K562 (cell line): ENCODE measurements around the gene FADS1. TPM values are rescaled to one million over a fixed set of nuclear protein-coding genes. Genes with fewer than 3 reads are reported as not detected.

ENCODE experiments used
- ARID3A ChIP-seq: IDR thresholded peaks from 2 replicates; pipeline ENCODE4 v1.6.1; 2012; ENCODE audit warnings: low read depth, low read length, improper control_type of control experiment, borderline replicate concordance
- CUX1 ChIP-seq: fragments of 200-800 bp; sonication (Bioruptor generic); IDR thresholded peaks from 2 replicates; pipeline ENCODE4 v1.6.1; 2016; ENCODE audit warnings: missing genetic modification characterization, missing compliant biosample characterization
- FOXP1 ChIP-seq: sonication (generic); formaldehyde crosslinking; IDR thresholded peaks from 2 replicates; pipeline ENCODE4 v1.8.0; 2022; ENCODE audit warnings: mild to moderate bottlenecking, missing genetic modification reagents
- GATAD2A ChIP-seq: fragments of 450-650 bp; IDR thresholded peaks from 2 replicates; pipeline ENCODE4 v1.6.1; 2017
- L3MBTL2 ChIP-seq: fragments of 450-650 bp; IDR thresholded peaks from 2 replicates; pipeline ENCODE4 v1.6.1; 2016; ENCODE audit warnings: mild to moderate bottlenecking, moderate library complexity
- MAZ ChIP-seq, 2 experiments: fragments of 450-650 bp in 1 of 2; sonication (generic) in 1 of 2; formaldehyde crosslinking; IDR thresholded peaks in 1 of 2; conservative IDR thresholded peaks in 1 of 2; 2 replicates each; pipeline versions ENCODE4 v1.4.0 to v1.5.0; 2020; ENCODE audit warnings: mild to moderate bottlenecking in 1 of 2, missing genetic modification reagents in 1 of 2
- MNT ChIP-seq, 2 experiments: fragments of 450-650 bp; conservative IDR thresholded peaks; 2 replicates each; pipeline ENCODE4 v1.6.1; 2017; ENCODE audit warnings: mild to moderate bottlenecking in 2 of 2, moderate library complexity in 2 of 2
- MTA3 ChIP-seq: fragments of 450-650 bp; formaldehyde crosslinking; IDR thresholded peaks from 2 replicates; pipeline ENCODE4 v1.6.1; 2017; ENCODE audit warnings: mild to moderate bottlenecking, borderline replicate concordance
- PKNOX1 ChIP-seq: fragments of 450-650 bp; IDR thresholded peaks from 2 replicates; pipeline ENCODE4 v1.6.1; 2016
- RUNX1 ChIP-seq: sonication (generic); IDR thresholded peaks from 2 replicates; pipeline ENCODE4 v1.6.1; 2016; ENCODE audit warnings: antibody characterized with exemption, low read depth
- STAG1 ChIP-seq: sonication (generic); formaldehyde crosslinking; IDR thresholded peaks from 2 replicates; pipeline ENCODE4 v1.5.0; 2020; ENCODE audit warnings: missing genetic modification reagents, borderline replicate concordance
- TEAD1 ChIP-seq, 2 experiments: fragments of 450-650 bp in 1 of 2; sonication (generic) in 1 of 2; formaldehyde crosslinking; IDR thresholded peaks; 2 replicates each; pipeline versions ENCODE4 v1.4.0 to v1.8.0; 2020 to 2022; ENCODE audit warnings: mild to moderate bottlenecking in 2 of 2, missing genetic modification reagents in 1 of 2
- polyA plus RNA-seq, 8 experiments: library from polyadenylated mRNA; depleted of rRNA in 4 of 8; stranded (reverse) in 5 of 8; unstranded in 3 of 8; fragments of >200 nt; fragmentation: Nextera tagmentation in 2 of 8; fragmentation: Illumina TruSeq in 1 of 8; extraction: Ambion mirVana in 2 of 8; extraction: Trizol in 1 of 8; gene quantifications; 2 replicates each; pipeline versions ENCODE4 v1.2.1 to v1.2.3, GENCODE V29; 2011 to 2014; ENCODE audit warnings: inconsistent platforms in 1 of 8, missing spikeins in 1 of 8
- total RNA-seq, 7 experiments: library from RNA; depleted of rRNA in 6 of 7; stranded (reverse); fragments of >200 nt in 6 of 7; fragmentation: Illumina TruSeq in 2 of 7; extraction: Trizol in 2 of 7; gene quantifications; 2 replicates each; pipeline versions ENCODE4 v1.2.1 to v1.2.3, GENCODE V29; 2011 to 2021; ENCODE audit warnings: low replicate concordance in 1 of 7
- TF ChIP-seq, protein P1 (sequence below): fragments of 450-650 bp; IDR thresholded peaks from 2 replicates; pipeline ENCODE4 v1.6.1; 2016; ENCODE audit warnings: mild to moderate bottlenecking

The FADS1 gene
- total and polyA plus RNA-seq, 9 of the 15 experiments (the other 6 are each of a cell fraction or from before 2014, with no cell fraction given): 110 to 864 (median 364) TPM

- 0 out of 2 replicates have a peak, but pooled peaks have one; percentile 44 for TF ChIP-seq RUNX1
- TF ChIP-seq FOXP1: 0 out of 2 replicates have a peak, but pooled peaks have one; percentile 38
- TF ChIP-seq PKNOX1: 0 out of 2 replicates have a peak, but pooled peaks have one; percentile 2
- TF ChIP-seq MTA3: peak; percentile 79
- peak; percentile 73; the same call in 1 of the 2 replicates for TF ChIP-seq GATAD2A
- TF ChIP-seq STAG1 (CRISPR knock-in tag): no peak
- 0 out of 2 replicates have a peak, but pooled peaks have one; percentile 15 for TF ChIP-seq L3MBTL2
- peak; percentile 21 to 34; a peak in 1 of 4 replicates for TF ChIP-seq MAZ (CRISPR knock-in tag; conservative IDR thresholded peaks at IDR 0.05 in 1 of 2, IDR thresholded peaks at IDR 0.05 in 1 of 2)
- TF ChIP-seq ARID3A: peak; percentile 87
- TF ChIP-seq, protein P1, sequence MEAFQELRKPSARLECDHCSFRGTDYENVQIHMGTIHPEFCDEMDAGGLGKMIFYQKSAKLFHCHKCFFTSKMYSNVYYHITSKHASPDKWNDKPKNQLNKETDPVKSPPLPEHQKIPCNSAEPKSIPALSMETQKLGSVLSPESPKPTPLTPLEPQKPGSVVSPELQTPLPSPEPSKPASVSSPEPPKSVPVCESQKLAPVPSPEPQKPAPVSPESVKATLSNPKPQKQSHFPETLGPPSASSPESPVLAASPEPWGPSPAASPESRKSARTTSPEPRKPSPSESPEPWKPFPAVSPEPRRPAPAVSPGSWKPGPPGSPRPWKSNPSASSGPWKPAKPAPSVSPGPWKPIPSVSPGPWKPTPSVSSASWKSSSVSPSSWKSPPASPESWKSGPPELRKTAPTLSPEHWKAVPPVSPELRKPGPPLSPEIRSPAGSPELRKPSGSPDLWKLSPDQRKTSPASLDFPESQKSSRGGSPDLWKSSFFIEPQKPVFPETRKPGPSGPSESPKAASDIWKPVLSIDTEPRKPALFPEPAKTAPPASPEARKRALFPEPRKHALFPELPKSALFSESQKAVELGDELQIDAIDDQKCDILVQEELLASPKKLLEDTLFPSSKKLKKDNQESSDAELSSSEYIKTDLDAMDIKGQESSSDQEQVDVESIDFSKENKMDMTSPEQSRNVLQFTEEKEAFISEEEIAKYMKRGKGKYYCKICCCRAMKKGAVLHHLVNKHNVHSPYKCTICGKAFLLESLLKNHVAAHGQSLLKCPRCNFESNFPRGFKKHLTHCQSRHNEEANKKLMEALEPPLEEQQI: no peak
- TF ChIP-seq CUX1: no peak
- TF ChIP-seq MNT (conservative IDR thresholded peaks at IDR 0.05): peak in 1 of 2 experiments; percentile 47; a peak in 1 of 4 replicates
- no peak for TF ChIP-seq TEAD1 (CRISPR knock-in tag; IDR thresholded peaks at IDR 0.05)
Measured at GRCh38 chr11:61800331-61801281, 16.2 kb downstream of the FADS1 start (continued).
